Fibroblast of skin of back (primary cell): ENCODE data around the gene SPATA18. TPM values are rescaled to one million over a fixed set of nuclear protein-coding genes. Genes with fewer than 3 reads are reported as not detected.

Experiments used
- DNase-seq: peaks from one replicate; pipeline ENCODE4 v3.0.0-alpha.2; 2013
- polyA plus RNA-seq, 2 experiments: library from polyadenylated mRNA; unstranded; fragments of 120-200 nt; gene quantifications; one replicate each; pipeline ENCODE4 v1.2.1, GENCODE V29; 2013; ENCODE audit not compliant: insufficient read length in 2 of 2

The SPATA18 gene
- polyA plus RNA-seq (2013, experiment 1 of 2; ENCODE audit: insufficient read length): 2.8 TPM
- 6.3 TPM for polyA plus RNA-seq (2013, experiment 2 of 2; ENCODE audit: insufficient read length)

DNA sequence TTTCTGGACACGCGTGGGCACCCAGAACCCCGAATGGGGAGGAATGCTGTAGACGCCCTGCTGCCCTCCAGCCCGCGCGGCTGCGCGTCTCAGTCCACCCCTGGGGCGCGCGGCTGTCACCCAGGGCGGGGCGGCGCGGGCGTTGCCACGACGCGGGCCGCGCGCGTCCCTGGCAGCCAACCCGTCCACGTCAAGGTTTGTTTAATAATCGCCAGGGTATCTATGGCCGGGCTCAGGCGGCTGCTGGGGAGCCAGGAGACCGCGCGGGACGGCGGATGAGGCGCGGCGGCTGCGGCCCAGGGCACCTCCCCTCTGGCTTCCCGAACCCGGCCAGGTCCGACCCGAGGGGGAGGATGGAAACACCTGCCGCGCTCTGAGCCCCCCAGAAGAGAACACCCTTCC is at the start of gene SPATA18:
Gene SPATA18 (plus strand): TSS at position 92 of the 402 bp plus-strand sequence. CDS start 401 bp downstream, outside the sequence.
- peak; percentile 26 for DNase-seq

DNA sequence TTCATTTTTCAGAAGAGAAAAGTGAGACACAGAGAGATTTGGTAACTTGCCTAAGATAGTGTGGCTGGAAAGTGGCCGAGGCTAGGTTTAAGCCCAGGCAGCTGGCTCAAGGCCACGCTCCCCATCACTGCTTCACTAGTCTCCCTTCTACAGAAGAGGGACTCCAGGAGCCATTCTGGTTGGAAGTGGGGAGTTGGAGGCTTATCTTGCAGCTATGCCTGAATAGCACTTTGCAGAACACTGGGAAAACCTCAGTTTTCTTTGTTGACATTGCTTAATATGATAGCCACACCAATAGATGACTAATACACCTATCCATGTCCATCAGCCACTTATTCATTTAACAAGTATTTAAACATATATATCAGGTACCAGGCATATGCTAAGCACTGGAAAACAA is 49.5 kb upstream of the SPATA18 start:
- DNase-seq: peak; percentile 1

- DNase-seq: no peak
Measured at GRCh38 chr4:52004414-52004813, 46.7 kb upstream of the SPATA18 start.

DNA sequence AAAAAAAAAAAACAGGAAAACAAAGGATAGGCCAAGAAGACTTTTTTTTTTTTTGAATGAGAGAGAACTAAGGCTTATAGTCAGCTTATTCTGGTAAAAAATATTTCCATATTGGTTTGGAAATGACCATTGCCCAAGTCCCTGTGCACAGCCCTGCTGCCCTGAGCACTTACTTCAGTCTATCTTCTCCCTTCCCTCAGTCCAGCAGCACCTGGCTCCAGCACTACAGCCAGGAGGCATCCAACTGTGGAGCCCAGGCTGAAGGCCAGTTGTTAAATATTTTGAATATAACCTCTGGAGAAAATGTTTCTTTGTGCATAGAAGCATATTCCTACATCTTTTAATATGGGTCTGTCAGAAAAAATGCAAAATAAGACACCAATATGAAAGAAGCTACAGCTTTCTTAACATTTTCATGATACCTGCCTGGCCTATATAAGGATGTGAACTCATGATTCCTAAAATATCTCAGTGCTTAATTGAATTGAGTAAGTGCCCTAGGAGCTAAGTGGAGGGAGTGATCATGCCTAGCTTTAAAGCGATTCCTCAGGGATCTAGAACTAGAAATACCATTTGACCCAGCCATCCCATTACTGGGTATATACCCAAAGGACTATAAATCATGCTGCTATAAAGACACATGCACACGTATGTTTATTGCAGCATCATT is 45.4 kb upstream of the SPATA18 start:
- no peak for DNase-seq

GRCh38 chr4:52006887-52007286 is 44.2 kb upstream of the SPATA18 start:
- no peak for DNase-seq

DNA sequence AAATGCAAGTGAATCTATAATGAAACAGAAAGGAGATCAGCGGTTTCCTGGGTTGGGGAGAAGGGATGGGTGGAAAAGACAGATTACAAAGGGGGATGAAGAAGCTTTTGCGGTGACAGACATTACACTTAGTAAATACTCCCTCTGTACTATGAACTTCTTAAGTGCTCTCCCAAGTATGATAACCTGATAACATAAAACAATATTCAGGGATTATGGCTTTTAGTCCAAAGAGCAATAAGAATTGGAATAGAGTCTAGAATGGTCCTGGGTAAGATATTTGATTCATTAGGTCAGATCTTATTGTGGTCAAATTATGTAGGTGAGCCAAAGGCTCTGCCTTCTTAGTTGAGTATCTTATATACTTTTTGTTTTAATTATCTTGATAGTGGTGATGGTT is 40.1 kb upstream of the SPATA18 start:
- no peak for DNase-seq

- no peak for DNase-seq
Measured at GRCh38 chr4:52012651-52013050, 38.5 kb upstream of the SPATA18 start.

DNA sequence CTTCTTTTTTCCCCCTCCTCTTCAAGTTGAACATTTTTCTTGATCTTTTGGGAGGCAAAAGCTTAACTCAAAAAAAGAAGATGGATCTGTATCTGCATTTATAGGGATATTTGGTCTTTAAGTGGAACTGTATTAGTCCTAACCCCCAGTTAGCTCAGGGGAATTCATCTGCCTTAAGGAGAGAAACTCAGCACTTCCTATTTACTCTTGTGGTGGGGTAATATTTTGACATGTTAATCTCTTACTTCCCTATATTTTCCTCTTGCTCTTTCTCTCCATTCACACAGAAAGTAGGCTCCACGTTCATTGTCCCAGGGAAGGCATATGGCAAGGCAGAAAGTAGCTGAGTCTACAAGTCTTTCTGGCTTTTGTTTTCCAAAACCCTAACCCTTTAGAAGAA is 36.2 kb upstream of the SPATA18 start:
- no peak for DNase-seq

GRCh38 chr4:52015366-52015765 is 35.7 kb upstream of the SPATA18 start:
- peak; percentile 5 for DNase-seq

- DNase-seq: no peak
Measured at GRCh38 chr4:52016981-52017380, 34.1 kb upstream of the SPATA18 start.

DNA sequence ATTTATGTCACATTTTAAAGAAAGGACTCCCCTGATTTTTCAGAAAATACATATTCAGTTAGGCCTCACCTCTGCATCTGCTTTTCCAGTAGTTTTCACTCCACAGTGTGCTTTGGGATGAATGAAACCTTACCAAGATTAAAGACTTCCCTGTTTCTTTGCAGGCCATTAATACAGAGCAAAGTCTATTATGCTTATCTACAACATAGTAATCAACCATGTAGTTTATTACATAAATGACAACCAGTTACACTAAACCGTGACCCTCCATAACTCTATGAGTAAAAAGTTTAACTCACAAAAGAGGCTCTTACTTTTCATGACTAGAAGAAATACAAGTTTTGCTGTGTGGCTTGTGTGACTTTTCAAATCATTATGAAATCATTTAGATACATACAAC is 33.3 kb upstream of the SPATA18 start:
- DNase-seq: no peak

- peak; percentile 4 for DNase-seq
Measured at GRCh38 chr4:52019936-52020657, 31.0 kb upstream of the SPATA18 start, which contains the start of gene LRRC66. LRRC66 (minus strand) TSS chr4:52020363; CDS start chr4:52017613, 2,750 bp downstream.

GRCh38 chr4:52028970-52029369 is 22.1 kb upstream of the SPATA18 start:
- DNase-seq: peak; percentile 76

DNA sequence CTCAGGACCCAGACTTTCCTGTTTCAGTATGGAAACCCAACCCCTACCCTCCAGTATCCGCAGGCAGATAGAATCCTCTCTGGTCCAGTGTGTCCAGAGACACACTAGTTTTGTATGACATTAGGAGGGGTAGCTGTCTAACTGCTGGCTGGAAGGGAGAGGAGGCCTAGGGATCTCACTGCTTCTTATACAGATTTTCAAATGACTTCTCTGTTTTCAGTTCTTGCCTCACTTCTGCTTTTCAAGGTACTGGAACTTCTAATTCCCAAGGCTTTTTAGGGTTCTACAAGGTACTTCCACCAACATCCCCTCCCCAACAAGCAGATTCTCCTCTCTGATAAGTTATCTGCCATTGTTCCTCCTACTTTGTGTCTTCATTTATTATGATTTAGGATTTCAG is 19.1 kb upstream of the SPATA18 start:
- no peak for DNase-seq

- no peak for DNase-seq
Measured at GRCh38 chr4:52035190-52035589, 15.9 kb upstream of the SPATA18 start.

DNA sequence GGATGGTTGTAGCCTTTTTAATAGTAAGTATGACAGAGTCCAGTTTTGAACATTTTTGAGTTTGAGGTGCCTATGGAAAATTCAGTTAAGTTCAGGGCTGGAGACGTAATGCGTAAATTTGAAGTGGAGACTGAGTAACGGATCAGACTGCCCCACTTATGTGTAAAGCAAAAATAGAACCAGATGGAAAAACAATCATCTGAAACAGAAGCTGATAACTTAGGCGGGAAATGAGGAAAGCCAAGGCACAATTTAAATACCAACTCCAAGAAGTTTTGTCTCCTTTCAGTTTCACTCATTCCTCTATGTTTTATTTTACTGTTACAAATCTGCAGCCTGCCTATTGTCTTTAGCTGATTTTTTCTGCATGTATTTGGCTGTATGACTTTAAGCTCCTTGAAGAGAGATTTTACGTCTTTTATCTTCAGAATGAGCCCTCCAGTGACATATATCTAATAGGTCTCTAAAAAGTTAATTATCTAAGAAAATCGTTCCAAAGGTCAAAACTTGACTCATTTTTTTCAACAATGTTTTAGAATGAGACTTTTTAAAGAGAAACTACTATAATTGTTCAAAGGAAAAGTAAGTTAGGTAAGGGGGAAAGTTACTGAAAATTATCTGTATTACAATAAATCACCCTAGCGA is 14.1 kb upstream of the SPATA18 start:
- DNase-seq: no peak

GRCh38 chr4:52037689-52038102 is 13.4 kb upstream of the SPATA18 start:
- peak; percentile 34 for DNase-seq

DNA sequence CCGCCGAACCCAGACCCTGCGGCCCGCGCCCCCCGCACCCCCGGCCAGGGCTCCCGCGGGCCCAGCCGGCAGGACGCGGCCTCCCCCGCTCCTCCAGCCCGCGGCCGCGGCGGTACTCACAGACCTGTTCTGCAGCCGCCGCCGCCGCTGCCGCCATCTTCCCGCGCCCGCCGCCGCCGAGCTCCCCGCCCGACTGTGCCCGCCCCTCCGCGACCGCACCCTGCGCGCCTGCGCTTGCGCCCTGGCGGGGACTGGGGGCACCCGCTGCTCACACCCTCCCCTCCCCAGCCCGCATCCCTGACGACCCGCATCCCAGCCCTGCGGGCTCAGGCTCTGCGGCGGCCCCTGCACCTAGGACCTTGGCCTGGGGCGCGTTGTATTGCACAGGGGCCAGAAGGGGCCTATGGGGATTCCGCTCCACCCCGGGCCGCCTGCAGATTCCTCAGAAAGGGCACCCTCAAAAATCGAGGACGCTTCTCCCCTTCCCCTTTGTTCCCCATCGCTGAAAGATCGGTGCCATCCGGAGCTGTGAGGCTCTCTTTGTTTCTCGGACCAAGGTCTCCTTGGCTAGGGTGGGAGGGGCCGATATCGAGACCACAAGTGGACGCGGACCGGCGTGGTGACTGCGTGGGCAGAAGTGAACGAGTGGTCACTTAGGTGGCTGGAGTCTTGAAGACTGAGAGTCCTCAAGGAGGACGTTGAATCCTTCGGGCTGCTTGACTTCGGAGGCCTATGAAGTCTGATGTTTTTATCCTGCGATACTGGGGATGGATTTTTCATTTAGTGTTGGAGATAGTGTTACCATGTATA is 12.8 kb upstream of the SPATA18 start, which contains the start of gene SGCB:
Gene SGCB (minus strand): TSS at position 197 of the 810 bp plus-strand sequence. CDS start 40 bp downstream, at position 157.
- peak; percentile 60 for DNase-seq

DNA sequence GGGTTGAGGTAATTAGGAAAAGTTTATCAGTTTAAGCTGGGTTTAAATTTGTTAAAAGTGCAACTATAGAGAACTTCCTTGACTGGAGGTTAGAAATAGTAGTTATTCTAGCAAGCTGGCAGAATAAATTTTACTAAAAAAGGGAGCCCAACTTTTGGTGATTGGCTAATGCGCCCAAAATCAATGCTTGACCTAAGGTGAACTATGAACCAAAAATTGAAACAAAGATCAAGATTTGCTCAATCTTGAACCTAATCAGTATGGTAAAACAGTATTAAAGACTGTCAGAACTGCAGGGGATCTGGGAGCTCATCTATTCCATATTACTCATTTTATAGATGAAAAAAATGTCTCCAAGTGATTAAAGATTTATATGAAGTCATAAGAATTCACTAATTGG is 6.1 kb upstream of the SPATA18 start:
- no peak for DNase-seq

DNA sequence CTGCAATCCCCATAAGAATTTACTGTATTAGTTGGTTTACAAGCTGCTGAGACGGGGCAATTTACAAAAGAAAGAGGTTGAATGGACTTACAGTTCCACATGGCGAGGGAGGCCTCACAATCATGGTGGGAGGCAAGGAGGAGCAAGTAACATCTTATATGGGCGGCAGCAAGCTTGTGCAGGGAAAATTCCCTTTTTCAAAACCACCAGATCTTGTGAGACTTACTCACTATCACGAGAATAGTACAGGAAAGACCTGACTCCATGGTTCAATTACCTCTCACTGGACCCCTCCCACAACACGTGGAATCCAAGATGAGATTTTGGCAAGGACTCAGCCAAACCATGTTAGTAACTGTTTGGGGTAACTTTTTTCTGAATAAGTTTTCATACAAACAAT is 1.8 kb upstream of the SPATA18 start:
- DNase-seq: no peak

DNA sequence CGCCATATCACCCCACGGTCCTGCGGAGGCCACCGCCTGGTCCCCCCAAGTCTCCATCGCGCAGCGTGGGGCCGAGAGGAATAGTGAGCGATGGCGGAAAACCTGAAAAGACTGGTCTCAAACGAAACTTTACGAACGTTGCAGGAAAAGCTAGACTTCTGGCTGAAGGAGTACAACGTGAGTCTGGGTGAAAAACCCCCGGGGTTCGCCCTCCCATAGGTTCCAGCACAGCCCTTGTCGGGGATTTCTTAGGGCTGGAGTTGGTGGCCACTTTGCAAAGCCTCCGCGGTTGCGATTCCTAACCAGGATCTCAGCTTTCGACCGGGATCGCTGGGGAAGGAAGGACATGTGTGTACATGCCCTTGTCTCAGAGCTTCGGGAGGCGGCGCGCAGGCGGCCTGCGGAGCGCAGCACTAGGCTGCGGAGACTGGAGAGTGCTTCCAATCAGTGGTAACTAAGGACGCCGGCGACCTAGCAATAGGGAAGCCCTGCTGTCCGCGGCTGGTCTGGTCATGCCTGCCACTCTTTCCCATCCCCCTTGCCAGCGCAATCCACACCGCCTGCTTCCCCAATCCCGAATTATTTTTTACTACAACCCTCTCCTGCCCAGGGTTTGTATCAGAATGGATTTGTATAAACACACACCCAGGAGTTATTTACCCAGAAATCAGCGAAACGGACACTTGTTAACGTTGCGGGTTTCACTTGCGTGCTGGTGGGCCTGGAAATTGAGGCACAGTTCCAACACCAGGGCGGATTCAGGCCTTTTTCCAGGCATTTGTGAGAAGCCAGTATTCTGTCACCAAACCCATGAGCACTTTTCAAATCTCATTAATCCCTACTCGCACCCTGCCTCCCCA is 741 bp downstream of the SPATA18 start:
- peak; percentile 85 for DNase-seq

- no peak for DNase-seq
Measured at GRCh38 chr4:52052475-52052780, 1.3 kb downstream of the SPATA18 start.
